Neural cell (in vitro differentiated cells): ENCODE measurements around the gene DYNLRB1. TPM values are rescaled to one million over a fixed set of nuclear protein-coding genes. Genes with fewer than 3 reads are reported as not detected.

Experiments
- H2AFZ ChIP-seq: fragments of 200-600, 300-800 bp; sonication (generic), shearing (Covaris generic); 2 replicates; pipeline ENCODE4 v1.6.0; 2014; ENCODE audit warnings: low read depth, mild to moderate bottlenecking, antibody characterized with exemption, low read length, moderate library complexity
- H3F3A ChIP-seq: fragments of 200-600 bp; shearing (Covaris generic); 2 replicates; pipeline ENCODE4 v1.6.1; 2016; ENCODE audit warnings: mild to moderate bottlenecking, moderate library complexity, mixed read lengths, antibody characterized with exemption, low read length; ENCODE audit not compliant: insufficient read depth, poor library complexity, severe bottlenecking
- H3K27ac ChIP-seq: fragments of 200-600, 300-800 bp; sonication (generic), shearing (Covaris generic); 2 replicates; pipeline ENCODE4 v1.5.1; 2014; ENCODE audit warnings: mild to moderate bottlenecking, low read length, moderate library complexity
- H3K27me3 ChIP-seq: fragments of 300-800, 200-600 bp; sonication (generic), shearing (Covaris generic); 2 replicates; pipeline ENCODE4 v1.6.0; 2014; ENCODE audit warnings: mild to moderate bottlenecking, low read depth, low read length, moderate library complexity; ENCODE audit not compliant: insufficient read depth
- H3K36me3 ChIP-seq: fragments of 300-800, 200-600 bp; sonication (generic), shearing (Covaris generic); 2 replicates; pipeline ENCODE4 v1.5.1; 2014; ENCODE audit warnings: mild to moderate bottlenecking, antibody characterized with exemption, low read length, moderate library complexity; ENCODE audit not compliant: insufficient read depth
- H3K4me2 ChIP-seq: fragments of 300-800, 200-600 bp; sonication (generic), shearing (Covaris generic); 2 replicates; pipeline ENCODE4 v1.6.0; 2014; ENCODE audit warnings: mild to moderate bottlenecking, low read length
- H3K4me3 ChIP-seq: fragments of 300-800, 200-600 bp; sonication (generic), shearing (Covaris generic); 2 replicates; pipeline ENCODE4 v1.5.1; 2014; ENCODE audit warnings: mild to moderate bottlenecking, low read length, moderate library complexity
- H3K79me2 ChIP-seq: fragments of 200-600 bp; shearing (Covaris generic); replicated peaks from 2 replicates; pipeline ENCODE4 v1.6.0; 2014; ENCODE audit warnings: mild to moderate bottlenecking, low read length, moderate library complexity; ENCODE audit not compliant: insufficient read depth
- H3K9ac ChIP-seq: fragments of 300-800, 200-600 bp; sonication (generic), shearing (Covaris generic); 2 replicates; pipeline ENCODE4 v1.6.1; 2016; ENCODE audit warnings: mild to moderate bottlenecking, low read length, mixed read lengths
- H3K9me2 ChIP-seq: fragments of 200-600 bp; shearing (Covaris generic); 2 replicates; pipeline ENCODE4 v1.6.1; 2016; ENCODE audit warnings: mild to moderate bottlenecking, low read length, mixed read lengths; ENCODE audit not compliant: insufficient read depth
- H3K9me3 ChIP-seq: fragments of 200-600, 300-800 bp; sonication (generic), shearing (Covaris generic); 2 replicates; pipeline ENCODE4 v1.6.1; 2016; ENCODE audit warnings: mild to moderate bottlenecking, mixed run types, low read length, moderate library complexity, mixed read lengths
- H4K20me1 ChIP-seq: fragments of 200-600 bp; shearing (Covaris generic); 2 replicates; pipeline ENCODE4 v1.6.1; 2016; ENCODE audit warnings: mild to moderate bottlenecking, mixed run types; ENCODE audit not compliant: insufficient read depth
- CTCF ChIP-seq: fragments of 450-650 bp; IDR thresholded peaks from 2 replicates; pipeline ENCODE4 v1.5.1; 2014; ENCODE audit warnings: antibody characterized with exemption, mild to moderate bottlenecking, moderate library complexity; ENCODE audit not compliant: poor library complexity, severe bottlenecking
- EP300 ChIP-seq: fragments of 450-650 bp; conservative IDR thresholded peaks from 2 replicates; pipeline ENCODE4 v1.6.1; 2014; ENCODE audit warnings: antibody characterized with exemption, mild to moderate bottlenecking, moderate library complexity; ENCODE audit not compliant: poor library complexity, severe bottlenecking
- EZH2 ChIP-seq: fragments of 200-600, 300-800 bp; shearing (Covaris generic), sonication (generic); IDR thresholded peaks from 2 replicates; pipeline ENCODE4 v1.6.1; 2014; ENCODE audit warnings: antibody characterized with exemption, low read length, borderline replicate concordance, mild to moderate bottlenecking; ENCODE audit not compliant: insufficient read depth, poor library complexity, severe bottlenecking
- MXI1 ChIP-seq: fragments of 450-650 bp; conservative IDR thresholded peaks from 2 replicates; pipeline ENCODE4 v1.6.1; 2014; ENCODE audit warnings: antibody characterized with exemption, mild to moderate bottlenecking; ENCODE audit not compliant: poor library complexity, severe bottlenecking
- POLR2AphosphoS5 ChIP-seq: IDR thresholded peaks from 2 replicates; pipeline ENCODE4 v1.6.1; 2012
- RAD21 ChIP-seq: fragments of 450-650 bp; conservative IDR thresholded peaks from 2 replicates; pipeline ENCODE4 v1.6.1; 2014; ENCODE audit warnings: antibody characterized with exemption, mild to moderate bottlenecking, moderate library complexity
- SMC3 ChIP-seq: fragments of 450-650 bp; conservative IDR thresholded peaks from 2 replicates; pipeline ENCODE4 v1.6.1; 2014; ENCODE audit warnings: antibody characterized with exemption, mild to moderate bottlenecking, moderate library complexity; ENCODE audit not compliant: poor library complexity
- TAF1 ChIP-seq: IDR thresholded peaks from 2 replicates; pipeline ENCODE4 v1.6.1; 2012; ENCODE audit warnings: low read depth
- polyA plus RNA-seq: library from polyadenylated mRNA; depleted of rRNA; stranded (reverse); fragments of >200 nt; gene quantifications from 2 replicates; pipeline ENCODE4 v1.2.3, GENCODE V29; 2014
- TF ChIP-seq, protein P1 (sequence below): IDR thresholded peaks from 2 replicates; pipeline ENCODE4 v1.6.1; 2012; ENCODE audit warnings: borderline replicate concordance

The DYNLRB1 gene
- polyA plus RNA-seq, 1 donor from 2014 or later, result 103 TPM

- Histone ChIP-seq H3K79me2 (no peaks in the 10 kb centered on the region), H3K4me3 (no peak overlapping the region), H4K20me1 (no peaks in the 10 kb centered on the region), H3F3A (no peaks in the 10 kb centered on the region), H3K27me3 (no peaks in the 10 kb centered on the region), H3K4me2 (no peak overlapping the region), H3K9me2 (no peaks in the 10 kb centered on the region), H2AFZ (no peak overlapping the region), H3K27ac (no peak overlapping the region), H3K36me3 (no peaks in the 10 kb centered on the region), H3K9me3 (no peaks in the 10 kb centered on the region), H3K9ac (no peak overlapping the region)
- TF ChIP-seq SMC3 (no peak), MXI1 (no peak), EP300 (no peak), CTCF (no peak), POLR2AphosphoS5 (no peak), EZH2 (no peak)
- TF ChIP-seq, protein P1, sequence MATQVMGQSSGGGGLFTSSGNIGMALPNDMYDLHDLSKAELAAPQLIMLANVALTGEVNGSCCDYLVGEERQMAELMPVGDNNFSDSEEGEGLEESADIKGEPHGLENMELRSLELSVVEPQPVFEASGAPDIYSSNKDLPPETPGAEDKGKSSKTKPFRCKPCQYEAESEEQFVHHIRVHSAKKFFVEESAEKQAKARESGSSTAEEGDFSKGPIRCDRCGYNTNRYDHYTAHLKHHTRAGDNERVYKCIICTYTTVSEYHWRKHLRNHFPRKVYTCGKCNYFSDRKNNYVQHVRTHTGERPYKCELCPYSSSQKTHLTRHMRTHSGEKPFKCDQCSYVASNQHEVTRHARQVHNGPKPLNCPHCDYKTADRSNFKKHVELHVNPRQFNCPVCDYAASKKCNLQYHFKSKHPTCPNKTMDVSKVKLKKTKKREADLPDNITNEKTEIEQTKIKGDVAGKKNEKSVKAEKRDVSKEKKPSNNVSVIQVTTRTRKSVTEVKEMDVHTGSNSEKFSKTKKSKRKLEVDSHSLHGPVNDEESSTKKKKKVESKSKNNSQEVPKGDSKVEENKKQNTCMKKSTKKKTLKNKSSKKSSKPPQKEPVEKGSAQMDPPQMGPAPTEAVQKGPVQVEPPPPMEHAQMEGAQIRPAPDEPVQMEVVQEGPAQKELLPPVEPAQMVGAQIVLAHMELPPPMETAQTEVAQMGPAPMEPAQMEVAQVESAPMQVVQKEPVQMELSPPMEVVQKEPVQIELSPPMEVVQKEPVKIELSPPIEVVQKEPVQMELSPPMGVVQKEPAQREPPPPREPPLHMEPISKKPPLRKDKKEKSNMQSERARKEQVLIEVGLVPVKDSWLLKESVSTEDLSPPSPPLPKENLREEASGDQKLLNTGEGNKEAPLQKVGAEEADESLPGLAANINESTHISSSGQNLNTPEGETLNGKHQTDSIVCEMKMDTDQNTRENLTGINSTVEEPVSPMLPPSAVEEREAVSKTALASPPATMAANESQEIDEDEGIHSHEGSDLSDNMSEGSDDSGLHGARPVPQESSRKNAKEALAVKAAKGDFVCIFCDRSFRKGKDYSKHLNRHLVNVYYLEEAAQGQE, result no peak
Observed at GRCh38 chr20:34578521-34578920, 62.3 kb downstream of the DYNLRB1 start.

GRCh38 chr20:34579191-34579978, 63.2 kb downstream of the DYNLRB1 start:
- Histone ChIP-seq H2AFZ (no peak overlapping the region), H3K4me3 (no peak overlapping the region), H3K27ac (no peak overlapping the region), H3K79me2 (no peaks in the 10 kb centered on the region), H3K27me3 (no peaks in the 10 kb centered on the region), H3K4me2 (no peak overlapping the region), H3K9ac (no peak overlapping the region), H3K9me2 (no peaks in the 10 kb centered on the region), H3K36me3 (no peaks in the 10 kb centered on the region), H3K9me3 (no peaks in the 10 kb centered on the region), H3F3A (no peaks in the 10 kb centered on the region), H4K20me1 (no peaks in the 10 kb centered on the region)
- TF ChIP-seq, protein P1, result no peak
- TF ChIP-seq RAD21, result no peak
- TF ChIP-seq SMC3, result no peak
- TF ChIP-seq TAF1, result no peak
- TF ChIP-seq EZH2, result no peak
- no peak for TF ChIP-seq CTCF
- TF ChIP-seq MXI1, result no peak
- no peak for TF ChIP-seq EP300
- TF ChIP-seq POLR2AphosphoS5, result no peak
